Stomach smooth muscle (tissue), 2 donors: Measurements from ENCODE around the gene MPG.

Experiments
- H3K27ac ChIP-seq: one replicate; pipeline ENCODE4 v1.7.0; 2013; ENCODE audit warnings: mild to moderate bottlenecking, low read length, inconsistent platforms
- H3K27me3 ChIP-seq, 2 donors: one replicate each; pipeline ENCODE4 v1.7.0; 2013; ENCODE audit warnings: low read length in 2 of 2; ENCODE audit not compliant: insufficient read depth in 2 of 2, control insufficient read depth in 1 of 2
- H3K36me3 ChIP-seq, 2 donors: one replicate each; pipeline ENCODE4 v1.7.0; 2013; ENCODE audit warnings: low read length in 2 of 2; ENCODE audit not compliant: control insufficient read depth in 2 of 2, insufficient read depth in 2 of 2
- H3K4me1 ChIP-seq: one replicate; pipeline ENCODE4 v1.7.0; 2013; ENCODE audit warnings: low read length; ENCODE audit not compliant: control insufficient read depth, insufficient read depth
- H3K4me3 ChIP-seq, 2 donors: one replicate each; pipeline ENCODE4 v1.7.0; 2013; ENCODE audit warnings: low read length in 2 of 2
- H3K9ac ChIP-seq, 2 donors: one replicate each; pipeline ENCODE4 v1.7.0; 2013; ENCODE audit warnings: low read length in 2 of 2, mild to moderate bottlenecking in 1 of 2
- H3K9me3 ChIP-seq, 2 donors: one replicate each; pipeline ENCODE4 v1.7.0; 2013; ENCODE audit warnings: low read length in 2 of 2; ENCODE audit not compliant: control insufficient read depth in 2 of 2
- donor health status: healthy.
- donor health status: Pancreatic carcinoma.

Gene MPG

DNA sequence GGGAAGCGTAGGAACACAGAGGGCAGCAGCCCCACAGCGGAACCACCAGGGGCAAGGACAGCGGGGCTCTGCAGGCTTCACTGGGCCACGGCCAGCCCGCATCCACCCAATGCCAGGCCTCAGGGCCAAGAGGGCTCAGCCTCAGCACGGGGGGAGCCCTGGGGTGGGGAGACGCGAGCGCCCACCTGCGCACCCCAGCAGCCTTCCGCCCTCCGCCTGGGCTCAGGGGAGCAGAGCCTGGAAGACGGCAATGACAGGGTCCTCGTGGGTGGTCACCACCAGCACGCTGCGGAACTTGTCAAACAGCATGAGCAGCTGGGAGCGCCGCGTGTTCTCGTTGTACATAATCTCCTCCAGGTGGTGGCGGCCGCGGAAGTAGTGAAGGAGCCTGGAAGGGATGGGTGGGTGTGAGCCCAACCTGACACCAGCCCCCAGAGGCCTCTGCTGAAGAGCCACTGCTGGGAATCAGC lies 8.5 kb downstream of the MPG start:
- H3K27ac ChIP-seq = no peak overlapping the region
- no peaks in the 10 kb centered on the region for H3K9me3 ChIP-seq
- H3K4me3 ChIP-seq = no peak overlapping the region
- H3K36me3 ChIP-seq = peaks cover 20 to 28% of the 10 kb centered on the region in 2 donors
- no peak overlapping the region for H3K9ac ChIP-seq
- no peaks in the 10 kb centered on the region for H3K27me3 ChIP-seq
- H3K4me1 ChIP-seq = peaks cover 23% of the 10 kb centered on the region

DNA sequence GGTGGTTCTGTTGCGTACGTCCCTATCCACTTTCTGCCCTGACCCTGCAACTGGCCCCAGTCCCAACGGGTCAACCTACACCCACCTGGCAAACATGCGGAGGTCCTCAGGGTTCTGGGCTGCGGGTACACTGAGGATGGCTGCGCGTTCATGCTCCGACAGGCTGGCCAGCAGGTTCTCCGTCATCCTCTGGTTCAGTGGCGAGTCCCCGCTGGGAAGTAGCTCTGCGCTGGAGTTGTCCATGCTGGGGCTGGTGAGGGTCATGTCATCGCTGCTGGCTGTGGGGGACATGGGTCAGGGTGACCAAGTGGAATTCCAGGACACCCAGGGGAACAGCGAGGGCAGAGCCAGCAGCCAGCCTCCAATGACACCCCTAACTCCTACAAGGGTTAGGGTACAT lies 10.6 kb downstream of the MPG start:
- H3K4me1 ChIP-seq = peaks cover 30% of the 10 kb centered on the region
- H3K9me3 ChIP-seq = no peaks in the 10 kb centered on the region
- no peak overlapping the region for H3K9ac ChIP-seq
- H3K4me3 ChIP-seq = no peak overlapping the region
- no peaks in the 10 kb centered on the region for H3K27me3 ChIP-seq
- no peak overlapping the region for H3K27ac ChIP-seq
- peaks cover 20 to 30% of the 10 kb centered on the region in 2 donors for H3K36me3 ChIP-seq

- Histone ChIP-seq H3K36me3 (peaks cover 20 to 30% of the 10 kb centered on the region in 2 donors), H3K27me3 (no peaks in the 10 kb centered on the region), H3K9me3 (no peaks in the 10 kb centered on the region), H3K9ac (no peak overlapping the region), H3K4me3 (no peak overlapping the region), H3K27ac (no peak overlapping the region), H3K4me1 (peaks cover 20% of the 10 kb centered on the region)
Observed at GRCh38 chr16:89391-90302, 11.6 kb downstream of the MPG start.

GRCh38 chr16:91484-91883 lies 13.5 kb downstream of the MPG start:
- peak overlapping the region; percentile 46 for H3K27ac ChIP-seq
- no peak overlapping the region for H3K4me3 ChIP-seq
- H3K27me3 ChIP-seq = no peaks in the 10 kb centered on the region
- peak overlapping the region; percentile 44 to 62 for H3K9ac ChIP-seq
- H3K4me1 ChIP-seq = peaks cover 11% of the 10 kb centered on the region
- peaks cover 20 to 23% of the 10 kb centered on the region in 2 donors for H3K36me3 ChIP-seq
- H3K9me3 ChIP-seq = no peaks in the 10 kb centered on the region

DNA sequence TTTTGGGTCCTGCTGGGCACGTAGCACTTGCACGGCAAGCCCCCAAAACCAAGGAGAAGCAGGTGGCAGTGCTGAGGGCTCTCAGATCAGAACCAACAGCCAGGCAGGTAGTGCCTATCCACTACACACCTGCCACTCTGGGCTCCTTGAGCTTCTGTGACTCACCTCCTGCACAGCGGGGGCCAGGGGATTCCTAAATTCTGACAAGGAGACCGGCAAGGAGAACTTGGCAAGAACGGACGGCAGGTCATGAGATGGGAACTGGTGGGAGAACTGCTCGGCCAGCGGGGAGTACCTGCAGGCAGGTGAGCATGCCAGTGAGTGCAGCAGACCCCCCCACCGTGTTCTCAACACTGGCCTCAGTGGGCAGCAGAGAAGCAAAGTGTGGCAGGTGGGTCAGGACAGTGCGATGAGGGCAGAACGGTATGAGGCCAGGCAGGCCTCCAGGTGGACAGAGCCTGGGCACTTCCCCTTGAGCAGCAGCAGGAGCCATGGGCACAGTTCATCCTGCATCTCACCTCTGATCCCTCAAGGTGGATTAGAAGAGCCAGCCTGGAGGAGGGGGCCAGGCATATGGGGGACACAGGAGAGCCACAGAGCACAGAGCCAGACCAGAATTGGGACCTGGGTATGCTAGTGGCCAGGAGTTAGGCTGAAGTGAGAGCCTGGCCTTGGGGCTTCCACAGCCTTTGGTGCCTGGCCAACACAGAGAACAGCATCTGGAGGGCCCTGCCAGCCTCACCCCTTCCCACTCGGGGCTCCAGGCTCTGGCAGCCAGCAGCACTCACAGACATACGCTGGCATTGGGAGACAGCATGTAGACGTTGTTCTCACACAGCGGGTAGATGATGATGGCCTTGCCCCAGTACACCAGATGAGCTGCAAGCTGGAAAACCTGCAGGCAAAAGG lies 14.7 kb downstream of the MPG start:
- Histone ChIP-seq H3K4me3 (no peak overlapping the region), H3K27ac (no peak overlapping the region), H3K9ac (no peak overlapping the region), H3K27me3 (no peaks in the 10 kb centered on the region), H3K9me3 (no peaks in the 10 kb centered on the region), H3K4me1 (peaks cover 19% of the 10 kb centered on the region), H3K36me3 (peaks cover 13 to 20% of the 10 kb centered on the region in 2 donors)

- Histone ChIP-seq H3K4me3 (no peak overlapping the region), H3K27ac (no peak overlapping the region), H3K36me3 (peaks cover 3 to 13% of the 10 kb centered on the region in 2 donors), H3K9ac (peak overlapping the region in 1 of 2 donors; percentile 21), H3K27me3 (no peaks in the 10 kb centered on the region), H3K9me3 (no peaks in the 10 kb centered on the region), H3K4me1 (peaks cover 19% of the 10 kb centered on the region)
Observed at GRCh38 chr16:94918-95265, 16.9 kb downstream of the MPG start.

- H3K4me1 ChIP-seq = peaks cover 21% of the 10 kb centered on the region
- H3K27me3 ChIP-seq = no peaks in the 10 kb centered on the region
- H3K9ac ChIP-seq = no peak overlapping the region
- H3K36me3 ChIP-seq = peaks cover 7 to 16% of the 10 kb centered on the region in 2 donors
- no peak overlapping the region for H3K27ac ChIP-seq
- no peaks in the 10 kb centered on the region for H3K9me3 ChIP-seq
- no peak overlapping the region for H3K4me3 ChIP-seq
Observed at GRCh38 chr16:96935-97381, 18.9 kb downstream of the MPG start.

DNA sequence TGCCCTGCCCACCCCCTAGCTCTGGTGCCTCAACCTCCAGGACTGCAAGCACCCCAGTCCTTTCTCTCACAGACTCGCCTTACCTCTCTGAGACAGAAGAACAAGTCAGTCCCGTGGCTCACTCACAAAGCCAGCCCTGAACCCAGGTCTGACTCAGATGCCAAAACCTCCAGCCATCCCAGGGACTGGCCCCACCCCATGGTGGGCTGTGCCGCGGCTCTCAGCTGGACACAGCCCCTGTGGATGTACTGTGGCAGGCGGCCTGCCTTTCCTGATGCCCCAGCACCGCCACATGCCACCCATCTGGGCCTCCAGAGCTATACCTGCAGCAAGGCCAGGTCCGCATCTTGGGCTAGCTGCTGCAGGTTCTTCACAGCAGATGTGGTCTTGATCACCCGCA lies 19.8 kb downstream of the MPG start:
- no peaks in the 10 kb centered on the region for H3K27me3 ChIP-seq
- H3K27ac ChIP-seq = no peak overlapping the region
- peaks cover 19% of the 10 kb centered on the region for H3K4me1 ChIP-seq

DNA sequence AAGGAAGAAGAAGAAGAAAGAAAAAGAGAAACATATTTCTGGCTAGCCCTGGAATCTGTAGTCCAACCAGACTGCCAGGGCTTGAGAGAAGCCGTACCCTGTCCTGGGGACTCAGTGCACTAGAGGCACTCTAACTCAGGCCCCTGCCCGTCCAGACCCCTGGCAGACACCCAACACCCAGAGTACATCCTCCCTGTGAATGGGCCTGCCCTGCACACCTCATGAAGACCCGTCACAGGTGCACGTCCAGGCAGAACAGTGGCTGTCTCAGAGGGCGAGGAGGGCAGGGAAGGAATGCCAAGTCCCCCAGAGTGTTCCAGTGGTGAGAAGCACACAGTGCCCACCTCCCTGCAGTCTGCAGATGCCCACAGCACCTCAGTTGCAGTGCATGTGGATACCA lies 23.0 kb downstream of the MPG start:
- H3K9me3 ChIP-seq = no peaks in the 10 kb centered on the region
- no peak overlapping the region for H3K9ac ChIP-seq
- no peak overlapping the region for H3K4me3 ChIP-seq
- peaks cover 3 to 15% of the 10 kb centered on the region in 2 donors for H3K36me3 ChIP-seq
- H3K4me1 ChIP-seq = peaks cover 23% of the 10 kb centered on the region
- no peaks in the 10 kb centered on the region for H3K27me3 ChIP-seq
- no peak overlapping the region for H3K27ac ChIP-seq

More for the DNA sequence above, 19.8 kb downstream of the MPG start:
- Histone ChIP-seq H3K9me3 (no peaks in the 10 kb centered on the region), H3K36me3 (peaks cover 7 to 14% of the 10 kb centered on the region in 2 donors), H3K9ac (no peak overlapping the region), H3K4me3 (no peak overlapping the region)

DNA sequence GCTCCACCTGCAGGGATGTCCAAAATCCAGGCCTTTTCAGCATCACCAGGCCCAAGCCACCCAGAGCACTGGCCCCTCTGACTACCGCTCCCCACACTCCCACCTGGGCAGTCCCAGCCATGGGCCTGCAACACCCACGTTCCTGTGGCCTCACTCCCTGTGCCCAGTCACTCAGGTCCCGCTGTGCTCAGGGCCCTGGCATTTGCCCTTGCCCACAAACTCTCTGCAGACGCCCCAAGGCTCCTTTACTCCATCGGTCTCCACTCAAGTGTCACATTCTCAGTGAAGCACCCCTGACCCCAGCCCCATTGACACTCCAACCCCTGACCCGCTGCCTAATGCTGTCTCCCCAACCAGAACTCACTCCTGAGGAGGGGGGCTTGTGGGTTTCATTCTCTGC lies 23.6 kb downstream of the MPG start:
- H3K9ac ChIP-seq = no peak overlapping the region
- no peak overlapping the region for H3K4me3 ChIP-seq
- H3K27me3 ChIP-seq = no peaks in the 10 kb centered on the region
- no peak overlapping the region for H3K27ac ChIP-seq
- H3K4me1 ChIP-seq = peaks cover 23% of the 10 kb centered on the region
- peaks cover 3 to 15% of the 10 kb centered on the region in 2 donors for H3K36me3 ChIP-seq
- H3K9me3 ChIP-seq = no peaks in the 10 kb centered on the region
